C4-2B (cell line): ENCODE data around the gene AKR1B1.

Experiments
- ZFX ChIP-seq: fragments of 450-650 bp; IDR thresholded peaks from 2 replicates; pipeline ENCODE4 v1.6.1; 2017
- TF ChIP-seq, protein P1 (sequence below): fragments of 450-650 bp; conservative IDR thresholded peaks from 2 replicates; pipeline ENCODE4 v1.5.1; 2017; ENCODE audit warnings: mild to moderate bottlenecking

DNA sequence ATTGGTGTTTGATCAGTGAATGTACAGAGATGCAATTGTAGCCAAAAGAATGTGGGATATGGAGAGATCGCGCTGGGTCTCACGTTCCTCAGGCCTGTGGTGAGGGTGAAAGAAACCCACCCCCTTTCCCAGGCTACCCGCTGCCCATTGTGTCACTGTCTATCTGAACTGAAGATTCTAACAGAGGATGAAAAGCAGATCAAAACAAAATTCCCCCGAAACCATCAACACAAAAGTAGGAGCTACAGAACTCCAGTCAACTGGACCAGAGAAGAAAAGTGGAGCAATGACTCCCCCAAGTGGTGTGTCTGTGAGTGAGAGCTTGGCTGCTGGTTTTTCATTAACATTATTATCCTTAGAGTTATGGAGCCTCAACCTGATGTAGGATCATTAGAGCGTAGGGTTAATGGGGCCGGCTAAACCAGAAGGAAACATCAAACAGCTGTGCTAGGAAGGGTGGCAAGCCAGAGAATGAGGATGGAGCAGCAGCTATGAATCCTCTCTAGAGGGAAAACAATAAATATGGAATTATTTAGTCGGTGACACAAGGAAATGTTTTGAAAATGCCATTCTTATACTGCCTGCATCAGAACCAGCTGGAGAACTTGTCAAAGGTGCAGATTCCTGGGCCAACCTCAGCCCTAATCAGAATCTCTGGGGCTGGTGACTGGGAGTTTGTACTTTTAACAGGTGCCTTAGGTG lies 38.3 kb downstream of the AKR1B1 start:
- TF ChIP-seq, protein P1, sequence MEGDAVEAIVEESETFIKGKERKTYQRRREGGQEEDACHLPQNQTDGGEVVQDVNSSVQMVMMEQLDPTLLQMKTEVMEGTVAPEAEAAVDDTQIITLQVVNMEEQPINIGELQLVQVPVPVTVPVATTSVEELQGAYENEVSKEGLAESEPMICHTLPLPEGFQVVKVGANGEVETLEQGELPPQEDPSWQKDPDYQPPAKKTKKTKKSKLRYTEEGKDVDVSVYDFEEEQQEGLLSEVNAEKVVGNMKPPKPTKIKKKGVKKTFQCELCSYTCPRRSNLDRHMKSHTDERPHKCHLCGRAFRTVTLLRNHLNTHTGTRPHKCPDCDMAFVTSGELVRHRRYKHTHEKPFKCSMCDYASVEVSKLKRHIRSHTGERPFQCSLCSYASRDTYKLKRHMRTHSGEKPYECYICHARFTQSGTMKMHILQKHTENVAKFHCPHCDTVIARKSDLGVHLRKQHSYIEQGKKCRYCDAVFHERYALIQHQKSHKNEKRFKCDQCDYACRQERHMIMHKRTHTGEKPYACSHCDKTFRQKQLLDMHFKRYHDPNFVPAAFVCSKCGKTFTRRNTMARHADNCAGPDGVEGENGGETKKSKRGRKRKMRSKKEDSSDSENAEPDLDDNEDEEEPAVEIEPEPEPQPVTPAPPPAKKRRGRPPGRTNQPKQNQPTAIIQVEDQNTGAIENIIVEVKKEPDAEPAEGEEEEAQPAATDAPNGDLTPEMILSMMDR, result peak; percentile 83
- TF ChIP-seq ZFX, result no peak
